ENCODE results near the gene SLC52A1.

SLC52A1 gene

DNA sequence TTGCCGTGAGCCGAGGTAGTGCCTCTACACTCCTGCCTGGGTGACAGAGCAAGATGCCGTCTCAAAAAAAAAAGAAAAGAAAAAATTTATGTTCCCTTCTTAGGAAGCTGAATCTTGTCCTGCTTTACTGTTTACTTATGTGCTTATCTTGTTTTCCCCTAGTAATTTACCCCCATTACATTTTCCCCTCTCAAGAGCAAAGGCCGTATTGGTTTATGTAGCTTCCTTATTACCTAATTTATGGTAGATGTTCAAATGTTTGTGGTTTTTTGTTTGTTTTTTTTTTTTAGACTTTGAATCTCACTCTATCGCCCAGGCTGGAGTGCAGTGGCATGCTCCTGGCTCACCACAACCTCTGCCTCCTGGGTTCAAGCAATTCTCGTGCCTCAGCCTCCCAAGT is 10.3 kb upstream of the SLC52A1 start:
- DNase-seq (ENCODE audit: low spot score): no peak
- in situ Hi-C loops (cut with MboI; ENCODE audit: low sequenced_read_pairs, unreplicated experiment): no loop called here
- TF ChIP-seq, protein P1, sequence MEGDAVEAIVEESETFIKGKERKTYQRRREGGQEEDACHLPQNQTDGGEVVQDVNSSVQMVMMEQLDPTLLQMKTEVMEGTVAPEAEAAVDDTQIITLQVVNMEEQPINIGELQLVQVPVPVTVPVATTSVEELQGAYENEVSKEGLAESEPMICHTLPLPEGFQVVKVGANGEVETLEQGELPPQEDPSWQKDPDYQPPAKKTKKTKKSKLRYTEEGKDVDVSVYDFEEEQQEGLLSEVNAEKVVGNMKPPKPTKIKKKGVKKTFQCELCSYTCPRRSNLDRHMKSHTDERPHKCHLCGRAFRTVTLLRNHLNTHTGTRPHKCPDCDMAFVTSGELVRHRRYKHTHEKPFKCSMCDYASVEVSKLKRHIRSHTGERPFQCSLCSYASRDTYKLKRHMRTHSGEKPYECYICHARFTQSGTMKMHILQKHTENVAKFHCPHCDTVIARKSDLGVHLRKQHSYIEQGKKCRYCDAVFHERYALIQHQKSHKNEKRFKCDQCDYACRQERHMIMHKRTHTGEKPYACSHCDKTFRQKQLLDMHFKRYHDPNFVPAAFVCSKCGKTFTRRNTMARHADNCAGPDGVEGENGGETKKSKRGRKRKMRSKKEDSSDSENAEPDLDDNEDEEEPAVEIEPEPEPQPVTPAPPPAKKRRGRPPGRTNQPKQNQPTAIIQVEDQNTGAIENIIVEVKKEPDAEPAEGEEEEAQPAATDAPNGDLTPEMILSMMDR (IDR thresholded peaks at IDR 0.05; ENCODE audit: borderline replicate concordance, control extremely low read depth, extremely low read depth, insufficient read depth, missing control alignments): no peak

DNA sequence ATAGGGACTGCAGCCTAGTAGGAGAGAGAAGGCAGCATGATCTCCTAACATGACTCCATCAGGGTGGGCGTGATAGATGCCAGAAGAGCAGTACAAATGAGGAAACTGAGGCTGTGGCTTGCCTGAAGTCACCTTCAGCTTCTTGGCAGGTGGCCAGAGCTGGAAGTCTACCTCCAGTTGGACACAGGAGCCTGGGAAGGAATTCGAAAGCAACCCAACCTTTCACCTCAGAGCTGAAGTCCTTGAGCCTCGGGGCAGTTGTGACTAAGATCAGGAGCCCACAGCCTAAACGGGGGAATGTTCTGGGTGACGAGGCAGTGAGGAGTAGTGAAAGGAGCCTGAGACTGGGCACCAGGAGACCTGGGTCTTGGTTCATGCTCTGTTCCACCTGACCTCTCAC is 9.4 kb upstream of the SLC52A1 start:
- TF ChIP-seq, protein P1 (IDR thresholded peaks at IDR 0.05; ENCODE audit: borderline replicate concordance, control extremely low read depth, extremely low read depth, insufficient read depth, missing control alignments): no peak
- in situ Hi-C loops (cut with MboI; ENCODE audit: low sequenced_read_pairs, unreplicated experiment): no loop called here
- no peak for DNase-seq (ENCODE audit: low spot score)

DNA sequence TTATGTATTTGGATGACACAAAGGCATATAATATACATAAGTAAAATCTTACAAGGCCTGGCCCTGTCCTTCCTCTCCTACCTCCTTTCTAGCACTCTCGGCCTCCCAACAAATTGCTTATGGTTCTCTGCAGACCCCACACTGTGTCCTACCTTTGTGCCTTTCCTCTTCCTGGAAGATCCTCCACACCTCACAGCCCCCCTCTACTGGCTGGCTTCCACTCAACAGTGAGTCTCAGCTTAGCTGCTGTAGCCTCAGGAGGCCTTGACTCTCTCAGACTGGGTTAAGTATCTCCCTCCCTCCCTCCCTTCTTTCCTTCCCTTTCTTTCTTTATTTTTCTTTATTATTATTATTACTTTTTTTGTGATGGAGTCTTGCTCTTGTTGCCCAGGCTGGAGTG is 8.3 kb upstream of the SLC52A1 start:
- no peak for DNase-seq (ENCODE audit: low spot score)
- in situ Hi-C loops (cut with MboI; ENCODE audit: low sequenced_read_pairs, unreplicated experiment): no loop called here
- TF ChIP-seq, protein P1 (IDR thresholded peaks at IDR 0.05; ENCODE audit: borderline replicate concordance, control extremely low read depth, extremely low read depth, insufficient read depth, missing control alignments): no peak

DNA sequence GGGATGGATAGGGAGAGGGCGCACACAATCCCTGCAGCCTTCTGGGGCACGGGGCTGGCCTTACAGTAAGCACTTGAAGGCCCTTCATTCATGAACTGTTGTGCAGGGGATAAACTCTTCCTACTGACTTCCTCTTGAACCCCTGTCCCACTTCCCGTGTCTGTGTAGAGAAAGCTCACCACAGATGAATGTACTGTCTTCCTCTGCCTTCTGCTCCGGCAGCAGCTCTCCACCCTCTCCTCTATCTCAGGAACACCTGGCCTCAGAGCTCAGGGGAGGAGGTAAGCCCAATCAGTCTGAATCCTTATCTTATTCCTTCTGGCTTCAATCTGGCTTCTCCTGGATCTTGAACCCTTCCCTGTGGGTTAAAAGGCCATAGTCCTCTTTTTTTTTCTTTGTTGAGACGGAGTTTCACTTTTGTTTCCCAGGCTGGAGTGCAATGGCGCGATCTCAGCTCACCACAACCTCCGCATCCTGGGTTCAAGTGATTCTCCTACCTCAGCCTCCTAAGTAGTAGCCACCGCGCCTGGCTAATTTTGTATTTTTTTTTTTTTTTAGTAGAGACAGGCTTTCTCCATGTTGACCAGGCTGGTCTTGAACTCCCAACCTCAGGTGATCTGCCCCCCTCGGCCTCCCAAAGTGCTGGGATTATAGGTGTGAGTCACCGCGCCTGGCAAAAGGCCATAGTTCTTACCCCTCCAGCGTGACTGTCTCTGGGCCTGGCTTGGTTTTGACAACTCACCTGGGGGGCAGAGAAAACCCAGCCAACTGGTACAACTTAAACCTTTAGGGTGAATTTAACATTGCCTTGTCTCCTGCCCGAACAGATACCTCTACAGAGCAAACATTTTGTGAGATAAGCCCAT is 7.2 kb upstream of the SLC52A1 start:
- in situ Hi-C loops (cut with MboI; ENCODE audit: low sequenced_read_pairs, unreplicated experiment): no loop called here
- TF ChIP-seq, protein P1 (IDR thresholded peaks at IDR 0.05; ENCODE audit: borderline replicate concordance, control extremely low read depth, extremely low read depth, insufficient read depth, missing control alignments): no peak

DNA sequence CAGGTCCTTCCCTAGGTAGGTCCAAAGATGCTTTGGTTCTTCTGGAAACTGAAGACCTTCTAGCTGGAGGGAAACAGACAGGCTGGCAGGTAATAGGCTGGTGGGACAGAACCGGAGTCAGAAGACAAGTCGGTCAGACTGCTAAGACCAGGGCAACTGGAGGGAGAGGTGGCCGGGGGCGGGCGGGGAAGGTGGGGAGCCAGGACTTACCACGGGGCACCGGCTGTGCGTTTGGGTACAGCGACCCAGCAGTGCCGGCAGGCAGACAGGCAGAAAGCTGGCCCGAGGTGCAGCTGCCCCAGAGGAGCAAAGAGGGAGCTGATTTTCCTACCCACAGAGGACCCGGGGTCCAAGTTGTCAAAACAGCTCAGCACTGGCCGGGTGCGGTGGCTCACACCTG is 575 bp downstream of the SLC52A1 start:
- TF ChIP-seq, protein P1 (IDR thresholded peaks at IDR 0.05; ENCODE audit: borderline replicate concordance, control extremely low read depth, extremely low read depth, insufficient read depth, missing control alignments): no peak
- no peak for DNase-seq (ENCODE audit: low spot score)
- in situ Hi-C loops (cut with MboI; ENCODE audit: low sequenced_read_pairs, unreplicated experiment): no loop called here

More for the DNA sequence above, 7.2 kb upstream of the SLC52A1 start:
- no peak for DNase-seq (ENCODE audit: low spot score)

DNA sequence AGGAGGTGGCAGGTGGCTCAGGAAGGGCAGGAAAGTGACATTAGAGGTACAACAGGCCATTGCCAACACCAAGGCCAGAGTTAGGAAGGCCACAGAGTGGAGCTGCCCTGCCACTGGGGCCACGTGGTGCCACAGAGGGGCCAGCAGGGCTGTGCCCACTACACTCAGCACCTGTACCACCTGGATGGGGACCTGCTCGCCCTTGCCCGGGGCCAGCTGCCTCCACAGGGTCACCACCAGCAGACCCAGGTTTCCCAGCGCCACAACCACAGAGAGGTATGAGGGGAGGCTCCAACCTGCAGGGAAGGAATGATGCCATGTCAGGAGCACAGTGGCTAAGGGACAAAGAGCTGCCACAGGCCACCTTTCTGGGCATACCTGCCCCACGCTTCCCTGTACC is 1.2 kb downstream of the SLC52A1 start:
- no peak for DNase-seq (ENCODE audit: low spot score)
- TF ChIP-seq, protein P1 (IDR thresholded peaks at IDR 0.05; ENCODE audit: borderline replicate concordance, control extremely low read depth, extremely low read depth, insufficient read depth, missing control alignments): no peak
- in situ Hi-C loops (cut with MboI; ENCODE audit: low sequenced_read_pairs, unreplicated experiment): no loop called here
